Activated CD4-positive, CD25-positive, alpha-beta regulatory T cell treated with anti-CD3 and anti-CD28 coated beads, Interleukin-2, amount 50 U/mL, for 72 hours (primary cell): ENCODE results near the gene TALDO1.
"Not testable (repeated sequence)": the region's sequence is repeated elsewhere in the genome, so short reads cannot be mapped to it uniquely, and the experiment has no call there.

Source experiments
- DNase-seq: peaks from one replicate; pipeline ENCODE4 v3.0.0; 2021

The TALDO1 gene

DNA sequence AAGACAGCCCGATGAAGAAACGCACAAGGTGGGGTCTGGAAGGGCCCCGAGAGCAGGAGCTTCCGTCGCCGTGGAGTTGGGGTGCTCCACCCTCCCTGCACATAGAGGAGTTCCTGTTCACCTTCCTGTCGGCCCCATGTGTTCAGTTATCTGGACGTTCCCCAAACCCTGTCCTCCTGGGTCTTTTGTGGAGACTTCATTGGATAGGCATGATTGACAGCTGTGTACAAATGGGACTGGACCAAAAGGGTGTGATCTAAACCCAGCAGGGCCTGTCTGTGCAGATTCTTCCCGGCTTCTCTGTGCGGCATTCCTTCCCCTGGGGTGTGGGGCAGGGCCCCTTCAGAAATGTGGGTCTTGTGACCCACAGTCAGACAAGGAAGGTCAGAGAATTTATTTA is 9.4 kb upstream of the TALDO1 start:
- not testable (repeated sequence) for DNase-seq

DNA sequence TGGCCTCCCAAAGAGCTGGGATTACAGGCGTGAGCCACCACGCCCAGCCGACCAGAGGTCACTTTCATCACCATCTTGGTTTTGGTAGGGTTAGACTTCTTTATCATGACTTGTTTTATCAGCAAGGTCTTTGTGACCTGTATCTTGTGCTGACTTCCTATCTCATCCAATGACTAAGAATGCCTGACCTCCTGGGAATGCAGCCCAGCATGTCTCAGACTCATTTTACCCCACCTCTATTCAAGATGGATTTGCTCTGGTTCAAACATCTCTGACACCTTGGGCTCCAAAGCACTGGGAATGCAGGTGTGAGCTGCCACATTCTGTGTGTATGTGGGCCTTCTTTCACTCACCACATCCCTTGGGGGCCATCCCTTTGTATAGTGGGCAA is 5.1 kb upstream of the TALDO1 start:
- no peak for DNase-seq

DNA sequence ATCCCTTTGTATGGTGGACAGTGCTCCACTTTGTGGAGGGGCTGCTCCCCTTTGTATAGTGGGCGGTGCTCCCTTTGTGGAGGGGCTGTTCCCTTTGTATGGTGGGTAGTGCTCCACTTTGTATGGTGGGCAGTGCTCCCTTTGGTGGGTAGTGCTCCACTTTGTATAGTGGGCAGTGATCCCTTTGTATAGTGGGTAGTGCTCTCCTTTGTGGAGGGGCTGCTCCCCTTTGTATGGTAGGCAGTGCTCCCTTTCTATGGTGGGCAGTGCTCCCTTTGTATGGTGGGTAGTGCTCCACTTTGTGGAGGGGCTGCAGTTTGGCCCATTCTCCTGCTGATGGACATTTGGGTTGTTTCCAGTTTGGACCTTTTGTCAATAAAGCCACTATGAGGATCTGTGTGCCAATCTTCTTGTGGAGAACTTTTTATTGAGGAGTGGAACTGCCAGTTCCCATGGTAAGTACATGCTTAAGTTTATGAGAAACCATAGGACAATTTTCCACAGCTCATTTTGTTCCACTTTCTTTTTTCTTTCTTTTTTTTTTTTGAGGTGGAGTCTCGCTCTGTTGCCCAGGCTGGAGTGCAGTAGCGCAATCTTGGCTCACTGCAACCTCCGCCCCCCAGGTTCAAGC is 4.6 kb upstream of the TALDO1 start:
- no peak for DNase-seq

DNA sequence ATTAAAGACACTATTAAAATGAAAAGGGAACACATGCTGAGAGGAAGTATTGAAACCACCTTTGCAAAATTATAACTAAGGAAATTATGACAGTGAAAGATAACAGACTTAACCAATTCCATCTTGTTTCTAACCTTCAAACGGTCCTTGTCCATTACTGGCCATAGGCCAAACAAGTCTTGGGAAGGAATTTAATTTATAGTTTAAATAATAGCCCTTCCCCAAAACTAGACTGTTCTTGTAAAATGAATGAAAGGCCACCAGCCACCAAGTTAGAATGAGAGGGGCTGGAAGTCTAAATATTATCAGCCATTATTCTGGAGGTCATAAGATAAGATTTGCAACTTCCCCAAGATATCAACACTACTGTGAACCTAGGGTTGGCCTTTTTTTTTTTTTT is 1.8 kb upstream of the TALDO1 start:
- DNase-seq: no peak

DNA sequence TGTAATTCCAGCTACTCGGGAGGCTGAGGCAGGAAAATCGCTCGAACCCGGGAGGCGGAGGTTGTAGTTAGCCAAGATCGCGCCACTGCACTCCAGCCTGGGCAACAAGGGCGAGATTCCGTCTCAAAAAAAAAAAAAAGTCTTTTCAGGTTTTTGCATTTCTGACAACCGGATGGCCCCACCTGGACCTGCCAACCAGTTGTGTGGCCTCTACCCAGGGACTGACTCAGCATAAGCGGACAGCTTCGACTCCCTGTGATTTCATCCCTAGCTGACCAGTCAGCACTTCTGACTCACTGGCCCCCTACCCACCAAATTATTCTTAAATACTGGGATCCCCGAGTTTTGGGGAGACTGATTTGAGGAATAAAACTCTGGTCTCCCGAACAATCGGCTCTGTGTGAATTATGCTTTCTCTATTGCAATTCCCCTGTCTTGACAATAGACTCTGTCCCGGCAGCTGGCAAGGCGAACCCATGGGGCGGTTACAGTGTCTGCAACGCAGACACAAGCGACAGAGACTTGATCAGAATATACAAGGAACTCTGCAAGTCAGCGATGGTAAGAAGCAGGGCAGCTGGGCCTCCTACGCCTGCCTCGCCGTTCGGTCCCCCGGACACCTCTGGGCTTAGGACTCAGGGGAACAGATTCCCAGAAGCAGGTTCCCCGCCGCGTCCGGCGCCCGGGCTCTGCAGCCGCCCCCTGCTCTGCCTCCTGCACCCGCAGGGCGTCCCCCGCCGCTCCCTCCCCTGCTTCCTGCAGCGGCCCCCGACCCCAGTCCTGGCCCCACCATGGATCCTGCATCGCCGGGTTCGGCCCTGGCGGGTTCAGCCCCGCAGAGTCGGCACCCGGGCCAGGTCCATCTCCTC is 741 bp upstream of the TALDO1 start:
- DNase-seq: no peak

DNA sequence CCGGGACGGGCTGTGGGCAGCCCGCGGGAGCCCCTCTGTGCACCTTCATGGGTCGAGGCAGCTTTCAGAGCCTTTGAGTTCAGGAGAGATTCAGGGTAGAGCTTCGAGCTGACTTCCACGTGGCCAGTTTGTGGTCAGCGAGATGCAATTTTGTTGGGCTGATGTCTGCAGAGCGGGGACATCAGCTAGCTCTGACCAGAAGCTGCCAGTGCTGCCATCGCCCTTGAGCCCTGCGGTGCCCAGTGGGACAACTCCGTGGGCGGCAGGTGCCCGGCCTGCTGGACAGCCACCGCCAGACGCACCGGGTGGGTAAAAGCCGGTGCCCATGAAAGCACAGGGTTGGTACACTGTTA is 719 bp downstream of the TALDO1 start:
- no peak for DNase-seq

DNA sequence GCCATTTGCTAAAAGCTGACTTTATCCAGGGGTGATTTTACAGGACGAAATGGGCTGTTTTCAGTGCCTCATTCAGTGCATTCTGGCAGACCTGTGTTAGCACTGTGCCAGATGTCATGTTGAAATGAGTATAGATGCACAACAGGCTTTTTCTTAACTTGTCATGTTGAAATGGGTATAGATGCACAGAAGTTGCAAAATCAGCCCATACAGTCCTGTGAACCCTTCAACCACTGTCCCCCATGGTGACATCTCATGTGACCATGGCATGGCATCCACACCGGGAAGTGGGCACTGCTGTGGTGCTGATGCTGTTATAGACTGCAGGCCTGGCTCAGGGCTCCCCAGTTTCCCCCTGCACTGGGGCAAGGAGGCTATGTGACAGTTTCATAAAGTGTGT is 2.5 kb downstream of the TALDO1 start:
- no peak for DNase-seq

DNA sequence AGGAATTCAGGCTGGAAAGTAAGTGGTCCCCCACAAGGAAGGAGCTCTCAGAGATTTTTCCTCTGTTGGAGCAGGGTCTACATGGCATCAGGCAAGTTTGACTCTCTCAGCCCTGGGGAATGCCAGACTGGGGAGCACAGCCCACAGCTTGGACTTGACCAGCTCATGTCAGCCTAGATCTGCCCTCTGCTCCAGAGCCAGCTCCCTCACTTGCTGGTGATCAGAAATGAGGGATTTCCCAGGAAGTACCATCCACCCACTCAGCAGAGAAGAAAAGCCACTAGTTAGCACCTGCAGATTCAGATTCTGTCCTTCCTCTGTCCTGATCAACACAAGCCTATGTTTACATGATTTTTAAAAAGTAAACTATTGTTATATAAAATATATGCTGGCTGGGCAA is 13.0 kb downstream of the TALDO1 start:
- no peak for DNase-seq

DNA sequence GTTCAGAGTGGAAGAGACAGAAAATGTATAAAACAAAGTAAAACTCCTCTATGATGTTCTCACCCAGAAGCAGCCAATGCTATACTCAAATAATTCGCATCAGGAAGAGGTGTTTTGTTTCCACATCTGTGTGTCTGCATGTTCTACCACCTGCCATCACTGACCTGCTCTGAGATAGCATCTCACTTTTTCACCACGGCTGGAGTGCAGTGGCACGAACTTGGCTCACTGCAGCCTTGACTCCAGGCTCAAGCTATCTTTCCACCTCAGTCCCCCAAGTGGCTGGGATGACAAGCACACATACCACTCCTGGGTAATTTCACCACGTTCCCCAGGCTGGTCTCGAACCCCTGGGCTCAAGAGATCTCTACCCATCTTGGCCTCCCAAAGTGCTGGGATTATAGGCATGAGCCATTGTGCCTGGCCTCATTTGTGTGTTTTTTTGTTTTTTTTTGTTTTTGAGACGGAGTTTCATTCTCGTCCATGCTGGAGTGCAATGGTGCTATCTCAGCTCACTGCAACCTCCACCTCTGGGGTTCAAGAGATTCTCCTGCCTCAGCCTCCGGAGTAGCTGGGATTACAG is 14.4 kb downstream of the TALDO1 start:
- DNase-seq: no peak

DNA sequence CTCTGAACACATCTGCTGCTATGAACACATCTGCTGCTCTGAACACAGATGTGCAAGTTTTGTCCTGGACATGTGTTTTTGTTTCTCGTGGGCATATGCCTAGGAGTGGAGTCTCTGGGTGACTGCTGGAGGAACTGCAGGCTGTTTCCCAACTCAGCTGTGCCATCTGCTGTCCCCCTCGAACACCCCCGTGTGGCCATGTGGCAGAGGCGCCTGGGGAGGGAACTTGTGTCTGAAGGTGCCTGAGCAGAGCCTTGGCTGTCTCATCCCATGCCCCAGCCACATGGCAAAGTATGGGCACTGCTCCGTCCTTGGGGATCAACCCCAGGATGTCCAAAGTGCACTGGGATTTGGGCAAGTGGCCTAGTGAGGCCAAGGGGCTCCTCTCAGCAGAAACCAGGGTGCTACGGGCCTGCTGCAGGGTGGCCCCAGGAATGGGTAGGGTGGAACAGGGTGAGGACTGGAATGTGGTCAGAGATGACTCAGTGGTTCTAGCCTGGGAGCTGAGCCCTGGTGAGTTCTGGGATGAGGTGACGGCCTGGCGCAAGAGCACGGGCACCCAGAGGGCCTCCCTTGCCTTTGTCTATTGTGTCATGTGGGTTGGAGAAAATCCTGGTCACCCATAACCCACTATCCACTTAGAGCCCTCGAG is 15.3 kb downstream of the TALDO1 start:
- no peak for DNase-seq

DNA sequence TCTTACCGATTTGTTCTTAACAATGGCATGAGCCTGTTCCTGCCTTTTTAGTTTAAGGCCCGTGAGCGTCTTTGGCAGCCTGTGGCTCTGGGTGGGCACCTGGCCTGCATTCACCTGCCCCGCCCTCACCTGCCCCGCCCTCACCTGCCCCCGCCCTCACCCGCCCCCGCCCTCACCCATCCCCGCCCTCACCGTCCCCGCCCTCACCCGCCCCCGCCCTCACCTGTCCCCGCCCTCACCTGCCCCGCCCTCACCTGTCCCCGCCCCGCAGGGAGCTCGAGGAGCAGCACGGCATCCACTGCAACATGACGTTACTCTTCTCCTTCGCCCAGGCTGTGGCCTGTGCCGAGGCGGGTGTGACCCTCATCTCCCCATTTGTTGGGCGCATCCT is 15.8 kb downstream of the TALDO1 start:
- no peak for DNase-seq

DNA sequence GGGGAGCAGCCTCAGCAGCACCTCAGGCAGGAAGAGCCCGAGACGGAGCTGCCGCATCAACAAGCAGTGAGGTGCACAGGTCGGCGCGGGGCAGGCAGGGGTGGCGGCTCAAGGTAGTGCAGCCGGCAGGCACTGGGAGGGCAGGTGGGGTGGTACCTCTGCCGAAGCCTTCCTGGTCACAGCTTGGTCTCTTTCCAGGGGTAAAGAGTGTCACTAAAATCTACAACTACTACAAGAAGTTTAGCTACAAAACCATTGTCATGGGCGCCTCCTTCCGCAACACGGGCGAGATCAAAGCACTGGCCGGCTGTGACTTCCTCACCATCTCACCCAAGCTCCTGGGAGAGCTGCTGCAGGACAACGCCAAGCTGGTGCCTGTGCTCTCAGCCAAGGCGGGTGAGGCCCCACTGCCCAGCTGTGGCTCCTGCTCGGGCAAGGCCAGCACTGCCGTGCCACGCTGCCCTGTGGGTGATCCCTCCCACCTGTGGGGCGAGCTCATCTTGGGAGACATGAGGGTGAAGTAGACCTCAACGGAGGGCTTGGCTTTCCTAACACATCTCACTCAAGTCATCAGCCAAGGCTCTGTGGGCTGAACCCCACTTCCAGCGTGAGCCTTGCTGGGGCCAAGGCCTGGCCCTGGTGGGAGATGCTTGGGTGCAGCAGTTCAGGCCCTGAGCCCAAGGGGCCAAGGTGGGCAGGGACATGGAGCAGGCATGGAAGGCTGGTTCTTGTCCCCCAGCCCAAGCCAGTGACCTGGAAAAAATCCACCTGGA is 16.5 kb downstream of the TALDO1 start:
- DNase-seq: no peak

DNA sequence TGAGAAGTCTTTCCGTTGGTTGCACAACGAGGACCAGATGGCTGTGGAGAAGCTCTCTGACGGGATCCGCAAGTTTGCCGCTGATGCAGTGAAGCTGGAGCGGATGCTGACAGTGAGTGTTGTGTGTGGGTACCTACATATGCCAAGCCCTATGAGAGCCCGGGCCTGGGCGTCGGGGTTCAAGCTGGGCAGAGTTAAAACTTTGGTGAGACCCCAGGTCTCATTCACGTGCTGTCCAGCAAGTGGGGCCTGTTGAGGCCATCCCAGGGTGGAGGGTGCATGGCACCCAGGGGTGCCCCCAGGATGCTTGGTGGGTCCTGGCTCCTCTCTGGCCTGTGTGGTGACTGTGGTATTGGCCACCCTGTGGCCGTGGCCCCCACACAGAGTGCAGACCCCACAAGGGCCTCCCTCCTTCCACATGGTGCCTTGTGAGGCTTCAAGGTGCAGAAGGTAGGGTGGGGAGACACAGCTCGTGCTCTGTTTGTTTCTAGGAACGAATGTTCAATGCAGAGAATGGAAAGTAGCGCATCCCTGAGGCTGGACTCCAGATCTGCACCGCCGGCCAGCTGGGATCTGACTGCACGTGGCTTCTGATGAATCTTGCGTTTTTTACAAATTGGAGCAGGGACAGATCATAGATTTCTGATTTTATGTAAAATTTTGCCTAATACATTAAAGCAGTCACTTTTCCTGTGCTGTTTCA is 17.2 kb downstream of the TALDO1 start:
- no peak for DNase-seq

DNA sequence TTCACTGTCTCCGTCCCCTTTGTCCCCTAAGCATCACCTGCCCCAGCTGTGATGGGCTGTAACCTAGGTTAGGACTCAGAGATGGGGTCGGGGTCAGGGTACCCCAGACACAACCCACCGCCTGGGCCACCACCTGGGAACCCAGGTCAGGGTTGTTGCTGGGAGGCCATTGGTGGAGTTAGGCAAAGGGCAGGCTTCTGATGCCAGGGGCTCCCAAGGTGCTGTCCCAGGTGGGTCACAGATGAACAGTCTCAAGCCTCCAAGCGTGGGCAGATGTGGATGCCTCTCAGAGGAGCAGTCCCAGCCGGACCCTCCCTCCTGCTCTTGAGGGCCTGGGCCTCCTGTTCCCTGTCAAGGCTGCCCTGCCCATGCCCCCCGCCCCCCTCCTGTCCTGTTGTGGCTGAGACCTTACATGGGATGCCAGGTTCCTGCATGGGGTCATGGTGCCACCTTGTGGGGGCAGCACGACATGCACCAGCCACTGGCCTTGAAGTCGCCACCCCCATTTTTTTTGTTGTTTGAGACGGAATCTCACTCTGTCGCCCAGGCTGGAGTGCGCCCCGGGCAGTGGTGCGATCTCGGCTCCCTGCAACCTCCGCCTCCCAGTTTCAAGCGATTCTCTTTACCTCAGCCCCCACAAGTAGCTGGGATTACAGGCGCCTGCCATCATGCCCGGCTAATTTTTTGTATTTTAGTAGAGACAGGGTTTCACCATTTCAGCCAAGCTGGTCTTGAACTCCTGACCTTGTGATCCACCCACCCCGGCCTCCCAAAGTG is 17.9 kb downstream of the TALDO1 start:
- DNase-seq: peak; percentile 47

DNA sequence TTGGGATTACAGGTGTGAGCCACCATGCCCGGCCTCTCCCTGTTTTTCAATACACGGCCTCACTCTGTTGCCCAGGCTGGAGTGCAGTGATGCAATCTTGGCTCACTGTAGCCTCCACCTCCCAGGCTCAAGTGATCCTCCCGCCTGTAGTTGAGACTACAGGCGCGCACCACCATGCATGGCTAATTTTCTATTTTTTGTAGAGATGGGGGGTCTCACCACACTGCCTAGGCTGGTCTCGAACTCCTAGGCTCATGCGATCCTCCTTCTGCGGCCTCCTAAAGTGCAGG is 18.5 kb downstream of the TALDO1 start:
- no peak for DNase-seq

DNA sequence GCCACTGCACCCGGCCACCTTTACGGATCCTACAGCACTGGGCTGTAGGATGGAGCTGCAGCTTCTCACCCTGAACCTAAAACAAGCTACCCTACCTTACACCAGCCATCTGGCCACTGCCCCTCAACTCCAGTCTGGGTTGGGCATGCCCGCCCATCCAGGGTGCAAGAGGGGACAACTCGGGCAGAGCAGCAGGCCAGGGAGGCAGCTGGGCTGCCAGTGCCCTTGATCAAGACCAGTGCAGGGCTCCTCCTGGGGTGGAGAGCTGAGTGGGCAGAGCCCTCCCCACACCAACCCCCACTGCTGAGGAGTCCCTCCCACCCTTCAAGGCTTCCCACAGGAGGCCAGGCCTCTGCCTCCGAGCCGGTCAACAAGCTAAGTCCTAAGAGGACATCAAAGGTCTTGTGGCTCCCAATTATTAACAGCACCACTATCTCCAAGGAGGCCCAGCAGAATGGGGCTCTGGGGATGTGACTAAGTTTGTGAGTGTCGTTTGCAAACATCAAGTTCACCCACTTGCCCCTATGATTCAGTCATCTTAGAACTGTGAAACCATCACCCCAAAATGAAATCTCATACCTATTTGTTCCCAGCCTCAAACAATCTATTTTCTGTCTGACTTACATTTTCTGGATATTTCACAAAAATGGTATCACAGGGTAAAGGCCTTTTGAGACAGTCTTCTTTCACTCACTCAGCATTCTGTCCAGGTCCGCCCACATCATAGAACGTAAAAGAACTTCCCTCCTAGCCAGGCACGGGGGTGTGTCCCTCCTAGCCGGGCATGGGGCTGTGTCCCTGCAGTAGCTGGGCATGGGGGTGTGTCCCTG is 19.1 kb downstream of the TALDO1 start:
- no peak for DNase-seq

DNA sequence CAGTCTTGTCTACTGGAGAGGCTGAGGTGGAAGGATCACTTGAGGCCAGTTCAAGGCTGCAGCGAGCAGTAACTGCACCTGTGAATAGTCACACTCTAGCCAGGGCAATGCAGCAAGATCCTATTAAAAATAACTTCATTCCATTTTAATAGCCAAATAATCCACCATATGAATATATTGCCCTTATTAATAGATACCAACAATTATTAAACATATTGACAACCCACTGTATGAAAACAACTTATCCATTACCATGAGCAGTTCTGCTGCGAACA is 19.6 kb downstream of the TALDO1 start:
- no peak for DNase-seq

DNA sequence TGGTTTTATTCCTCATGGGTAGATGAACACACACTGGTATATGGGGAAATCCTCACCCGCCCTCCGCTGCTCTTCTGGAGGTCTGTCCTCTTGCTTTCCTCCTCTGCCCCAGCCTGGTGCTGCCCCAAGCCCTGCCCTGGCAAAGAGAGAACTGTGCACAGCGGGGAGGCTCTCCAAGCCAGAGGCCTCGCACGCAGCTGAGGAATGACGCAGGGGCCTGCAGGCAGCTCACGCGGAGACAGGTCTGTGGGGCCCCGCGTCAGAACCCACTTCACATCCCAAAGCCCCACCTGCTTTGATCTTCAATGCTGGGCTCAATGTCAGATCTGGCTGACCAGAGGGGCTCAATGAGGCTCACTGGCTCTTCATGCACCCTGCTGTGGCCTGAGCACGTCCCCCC is 20.0 kb downstream of the TALDO1 start:
- DNase-seq: no peak

DNA sequence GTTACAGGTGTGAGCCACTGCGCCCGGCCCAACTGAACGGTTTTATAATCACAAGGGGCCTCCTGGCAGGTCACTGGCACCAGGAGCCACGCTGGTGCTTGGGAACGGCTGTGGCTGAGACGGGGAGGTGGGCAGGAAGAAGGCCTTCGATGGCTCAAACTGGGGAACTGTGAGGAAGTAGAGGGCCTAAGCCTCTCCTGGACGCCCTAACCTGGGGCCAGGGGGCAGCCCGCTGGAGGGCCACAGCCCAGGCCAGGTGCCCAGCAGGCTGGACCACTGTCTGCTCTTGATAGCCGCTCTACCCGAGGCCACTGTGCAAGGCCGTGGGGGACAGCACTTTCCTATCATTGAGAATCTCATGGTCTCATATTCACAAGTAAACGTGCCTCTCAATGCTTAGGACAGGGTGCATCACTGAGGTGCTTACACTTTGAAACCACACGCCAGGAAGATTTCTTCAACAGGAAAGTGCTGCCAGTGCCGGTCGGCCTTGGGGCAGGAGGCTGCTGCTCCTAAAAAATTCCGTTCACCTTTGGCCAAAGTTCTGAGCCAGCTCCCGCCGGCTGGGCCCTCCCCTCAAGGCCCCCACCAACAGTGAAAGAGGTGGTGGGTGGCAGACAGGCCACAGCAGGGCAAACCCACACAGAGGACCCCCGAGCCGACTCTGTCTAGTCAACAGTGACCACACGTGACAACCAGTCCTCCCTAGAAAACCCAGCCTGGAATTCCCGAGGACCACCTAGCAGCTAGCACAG is 22.8 kb downstream of the TALDO1 start:
- DNase-seq: no peak
